ENCODE results near the gene SARS2.
A peak's percentile ranks its signal among the peaks of the same experiment; 100 is the strongest.
"Not testable (repeated sequence)": the region's sequence is repeated elsewhere in the genome, so short reads cannot be mapped to it uniquely, and the experiment has no call there.

Gene SARS2, protein sequence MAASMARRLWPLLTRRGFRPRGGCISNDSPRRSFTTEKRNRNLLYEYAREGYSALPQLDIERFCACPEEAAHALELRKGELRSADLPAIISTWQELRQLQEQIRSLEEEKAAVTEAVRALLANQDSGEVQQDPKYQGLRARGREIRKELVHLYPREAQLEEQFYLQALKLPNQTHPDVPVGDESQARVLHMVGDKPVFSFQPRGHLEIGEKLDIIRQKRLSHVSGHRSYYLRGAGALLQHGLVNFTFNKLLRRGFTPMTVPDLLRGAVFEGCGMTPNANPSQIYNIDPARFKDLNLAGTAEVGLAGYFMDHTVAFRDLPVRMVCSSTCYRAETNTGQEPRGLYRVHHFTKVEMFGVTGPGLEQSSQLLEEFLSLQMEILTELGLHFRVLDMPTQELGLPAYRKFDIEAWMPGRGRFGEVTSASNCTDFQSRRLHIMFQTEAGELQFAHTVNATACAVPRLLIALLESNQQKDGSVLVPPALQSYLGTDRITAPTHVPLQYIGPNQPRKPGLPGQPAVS

DNA sequence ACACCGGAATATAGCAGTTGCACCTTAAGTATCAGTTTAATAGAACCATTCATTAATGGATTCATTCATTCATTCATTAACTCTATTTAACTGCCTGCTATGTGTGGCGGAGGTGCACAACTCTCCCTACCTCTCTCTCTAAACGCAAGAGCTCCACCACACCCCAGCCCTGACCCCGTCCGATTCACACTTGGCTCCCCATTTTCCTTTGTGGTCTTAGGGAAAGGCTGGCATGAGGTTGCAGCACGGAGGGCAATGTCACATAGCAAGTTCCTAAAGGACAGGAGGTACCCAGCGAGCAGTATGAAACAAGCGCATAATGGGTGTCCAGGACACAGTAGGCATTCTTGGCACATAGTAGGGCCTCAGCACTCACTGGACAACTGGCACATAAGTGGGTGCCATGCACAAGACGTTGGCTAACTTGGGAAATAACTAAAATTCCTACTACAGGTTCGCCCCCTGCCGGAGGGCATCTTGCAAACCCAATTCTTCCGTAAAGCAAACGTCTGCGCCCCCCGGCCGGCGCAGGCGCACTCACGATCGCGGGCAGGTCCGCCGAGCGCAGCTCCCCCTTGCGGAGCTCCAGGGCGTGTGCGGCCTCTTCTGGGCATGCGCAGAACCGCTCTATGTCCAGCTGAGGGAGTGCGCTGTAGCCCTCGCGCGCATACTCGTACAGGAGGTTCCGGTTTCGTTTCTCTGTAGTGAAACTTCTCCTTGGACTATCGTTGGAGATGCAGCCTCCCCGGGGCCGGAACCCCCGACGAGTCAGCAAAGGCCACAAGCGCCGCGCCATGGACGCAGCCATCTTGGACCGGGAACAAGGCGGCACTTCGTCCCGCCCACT is at the start of gene SARS2:
Gene SARS2 (minus strand): TSS at position 835 of the 847 bp plus-strand sequence. CDS start 27 bp downstream, at position 808.
- DNase-seq: peak; percentile 97

DNA sequence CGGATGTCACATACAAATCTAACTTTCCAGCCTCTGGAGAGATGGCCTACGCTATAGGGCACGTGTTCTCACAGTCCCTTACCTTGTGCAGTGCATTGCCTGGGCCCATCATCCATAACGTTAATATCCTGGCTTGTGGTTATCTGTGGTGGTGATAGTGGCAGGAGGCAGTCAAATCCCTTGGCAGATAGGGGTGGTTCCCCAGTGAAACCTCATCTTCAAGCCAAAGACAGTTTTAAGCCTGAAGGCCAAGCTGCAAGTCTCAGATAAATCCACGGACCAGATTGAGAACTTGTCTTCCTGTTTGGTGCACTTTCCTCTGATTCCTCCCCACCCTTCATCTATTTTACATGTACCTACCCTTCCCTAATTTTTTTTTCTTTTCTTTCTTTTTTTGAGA is 49.2 kb upstream of the SARS2 start:
- DNase-seq: no peak

- no peak for DNase-seq
Measured at GRCh38 chr19:38978326-38978689, 47.7 kb upstream of the SARS2 start.

- no peak for DNase-seq
Measured at GRCh38 chr19:38977445-38978325, 47.1 kb upstream of the SARS2 start.

- DNase-seq: peak; percentile 89
Measured at GRCh38 chr19:38975861-38976271, 45.3 kb upstream of the SARS2 start.

DNA sequence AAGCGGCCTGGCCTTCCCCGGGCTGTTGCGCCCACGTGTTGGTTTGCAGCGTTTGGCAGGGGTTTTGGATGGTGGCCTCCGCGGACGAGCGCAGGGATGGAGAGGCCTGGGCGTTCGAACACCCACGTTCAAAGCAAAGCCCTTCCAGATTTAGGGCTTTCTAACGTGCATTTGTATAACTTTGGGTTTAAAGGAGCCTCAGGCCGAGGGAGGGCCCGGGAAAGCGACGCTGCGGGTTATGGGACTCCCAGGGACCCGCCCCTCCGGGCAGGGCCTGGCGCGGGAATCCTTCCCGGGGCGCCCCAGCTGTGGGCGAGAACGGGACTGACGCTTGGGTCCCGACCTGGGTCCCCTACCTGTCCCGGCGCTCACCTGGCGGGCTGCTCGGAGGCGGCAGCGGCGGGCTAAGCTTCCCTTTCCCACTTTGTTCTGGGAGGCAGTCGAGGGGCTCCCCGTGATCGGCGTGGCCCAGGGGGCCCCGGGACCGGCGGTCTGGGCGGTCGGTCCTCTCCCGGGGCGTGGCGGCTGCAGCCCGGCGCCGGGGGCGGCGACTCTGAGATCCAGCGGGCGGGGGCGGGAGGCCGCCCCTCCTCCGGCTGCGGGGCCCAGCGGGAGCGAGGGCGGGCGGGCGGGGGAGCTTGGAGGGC is 44.8 kb upstream of the SARS2 start, which contains the start of gene FBXO17:
Gene FBXO17 (minus strand): TSS at position 529 of the 647 bp plus-strand sequence. CDS start 25,423 bp downstream, outside the sequence.
- peak; percentile 89 for DNase-seq

DNA sequence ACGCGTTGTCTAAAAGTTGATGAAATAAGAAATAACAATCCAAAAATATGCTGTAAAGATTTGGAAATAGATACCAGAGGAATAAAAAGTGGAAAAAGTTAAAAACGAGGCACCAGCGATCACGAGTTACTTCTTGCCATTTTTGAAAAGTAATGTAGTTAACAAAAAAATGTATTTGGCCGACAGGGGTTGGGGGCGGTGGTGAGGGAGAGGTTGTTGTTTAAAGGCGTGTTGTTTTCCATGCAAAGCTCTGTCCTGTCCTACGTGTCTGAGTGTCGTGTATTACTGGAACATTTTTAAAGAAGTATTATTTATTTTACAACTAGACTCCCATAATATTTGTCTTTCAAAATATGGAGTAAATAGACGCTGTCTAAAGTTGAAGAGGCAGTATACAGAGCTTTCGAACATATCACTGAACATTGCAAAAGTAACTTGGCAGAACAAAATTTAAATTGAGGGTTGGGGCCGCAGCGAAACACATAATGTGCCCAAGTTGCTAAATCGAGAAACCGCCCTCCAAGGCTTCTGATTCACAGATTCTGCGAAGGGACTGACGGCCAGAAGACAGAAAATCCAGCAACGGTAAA is 44.2 kb upstream of the SARS2 start:
- DNase-seq: no peak

GRCh38 chr19:38971672-38972071 is 41.1 kb upstream of the SARS2 start:
- no peak for DNase-seq

GRCh38 chr19:38970664-38971532 is 40.3 kb upstream of the SARS2 start:
- peak; percentile 29 for DNase-seq

GRCh38 chr19:38966149-38966548 is 35.6 kb upstream of the SARS2 start:
- DNase-seq: not testable (repeated sequence)

DNA sequence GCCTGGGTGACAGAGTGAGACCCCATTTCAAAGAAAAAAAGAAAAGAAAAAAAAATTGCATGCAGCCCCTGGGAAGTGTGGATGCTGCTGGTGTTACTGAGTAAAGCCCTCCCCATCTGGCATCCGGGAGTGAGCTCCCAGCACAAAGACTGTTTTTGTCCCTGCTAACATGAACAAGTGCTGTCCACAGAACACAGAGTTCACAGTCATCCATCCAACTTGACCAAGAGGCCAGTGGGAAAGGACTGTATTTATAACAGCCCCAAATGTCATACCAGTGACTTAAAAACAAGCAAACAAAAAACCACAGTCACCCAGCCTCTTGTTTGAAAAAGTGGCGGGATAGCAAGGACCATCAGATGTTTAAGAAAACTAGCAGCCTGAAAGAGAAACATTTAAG is 34.2 kb upstream of the SARS2 start:
- no peak for DNase-seq

DNA sequence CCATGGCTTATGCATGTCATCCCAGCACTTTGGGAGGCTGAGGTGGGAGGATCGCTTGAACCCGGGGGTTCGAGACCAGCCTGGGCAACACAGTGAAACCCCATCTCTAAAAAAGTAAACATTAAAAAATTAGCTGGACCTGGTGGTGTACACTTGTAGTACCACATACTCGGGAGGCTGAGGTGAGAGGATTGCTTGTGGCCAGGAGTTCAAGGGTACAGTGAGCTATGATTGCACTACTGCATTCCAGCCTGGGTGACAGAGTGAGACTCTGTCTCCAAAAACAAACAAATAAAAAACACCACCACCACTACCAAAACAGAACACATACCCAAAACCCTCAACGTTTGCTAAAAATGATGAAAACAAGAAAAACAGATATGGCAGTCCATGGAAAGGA is 29.1 kb upstream of the SARS2 start:
- DNase-seq: no peak

GRCh38 chr19:38958301-38958700 is 27.7 kb upstream of the SARS2 start:
- no peak for DNase-seq

- peak; percentile 52 for DNase-seq
Measured at GRCh38 chr19:38956264-38956663, 25.7 kb upstream of the SARS2 start.

GRCh38 chr19:38953677-38954076 is 23.1 kb upstream of the SARS2 start:
- DNase-seq: no peak

DNA sequence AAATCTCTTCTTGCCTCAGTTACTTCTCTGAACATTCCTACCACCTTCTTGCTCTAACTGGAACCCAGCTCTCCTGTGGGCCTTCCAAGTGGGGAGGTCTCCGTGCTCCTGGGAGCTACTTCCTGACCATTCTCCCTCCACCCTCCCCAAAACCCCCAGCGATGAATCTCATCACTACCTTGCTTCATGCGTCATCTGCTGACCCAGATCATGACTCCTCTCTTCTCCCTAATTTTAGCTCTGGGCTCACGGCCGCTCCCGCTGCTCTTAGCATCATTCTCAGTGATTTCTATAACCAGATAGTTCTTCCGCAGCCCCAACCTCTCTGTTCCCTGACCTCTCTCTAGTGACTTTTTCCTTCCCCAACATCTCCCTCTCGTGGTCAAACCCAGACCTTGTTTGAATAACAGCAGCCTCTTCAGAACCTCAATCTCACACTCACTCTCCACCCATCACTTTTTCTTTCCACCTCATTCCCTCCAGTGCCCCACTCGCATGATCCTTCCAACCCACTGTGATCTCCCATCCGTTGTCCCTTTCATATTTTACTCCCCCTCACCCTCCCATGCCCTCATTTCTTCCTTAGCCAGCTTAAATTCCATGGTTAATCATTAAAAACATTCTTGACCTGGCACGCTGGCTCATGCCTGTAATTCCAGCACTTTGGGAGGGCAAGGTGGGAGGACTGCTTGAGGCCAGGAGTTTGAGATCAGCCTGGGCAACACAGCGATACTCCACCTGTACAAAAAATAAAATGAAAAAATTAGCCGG is 22.0 kb upstream of the SARS2 start:
- peak; percentile 78 for DNase-seq

DNA sequence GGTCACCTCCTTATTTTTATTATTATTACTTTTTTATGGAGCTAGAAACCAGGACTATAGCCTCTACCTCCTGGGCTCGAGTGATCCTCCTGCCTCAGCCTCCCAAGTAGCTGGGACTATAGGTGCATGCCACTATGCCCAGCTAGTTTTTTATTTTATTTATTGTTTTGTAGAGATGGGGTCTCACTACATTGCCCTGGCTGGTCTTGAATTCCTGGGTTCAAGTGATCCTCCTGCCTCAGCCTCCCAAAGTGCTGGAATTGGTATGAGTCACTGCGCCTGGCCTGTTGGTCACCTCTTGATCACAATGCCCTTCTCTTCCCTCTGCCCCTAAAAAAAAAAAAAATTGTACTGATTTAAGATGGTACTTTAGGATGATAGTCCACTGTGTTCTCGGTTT is 20.6 kb upstream of the SARS2 start:
- no peak for DNase-seq

DNA sequence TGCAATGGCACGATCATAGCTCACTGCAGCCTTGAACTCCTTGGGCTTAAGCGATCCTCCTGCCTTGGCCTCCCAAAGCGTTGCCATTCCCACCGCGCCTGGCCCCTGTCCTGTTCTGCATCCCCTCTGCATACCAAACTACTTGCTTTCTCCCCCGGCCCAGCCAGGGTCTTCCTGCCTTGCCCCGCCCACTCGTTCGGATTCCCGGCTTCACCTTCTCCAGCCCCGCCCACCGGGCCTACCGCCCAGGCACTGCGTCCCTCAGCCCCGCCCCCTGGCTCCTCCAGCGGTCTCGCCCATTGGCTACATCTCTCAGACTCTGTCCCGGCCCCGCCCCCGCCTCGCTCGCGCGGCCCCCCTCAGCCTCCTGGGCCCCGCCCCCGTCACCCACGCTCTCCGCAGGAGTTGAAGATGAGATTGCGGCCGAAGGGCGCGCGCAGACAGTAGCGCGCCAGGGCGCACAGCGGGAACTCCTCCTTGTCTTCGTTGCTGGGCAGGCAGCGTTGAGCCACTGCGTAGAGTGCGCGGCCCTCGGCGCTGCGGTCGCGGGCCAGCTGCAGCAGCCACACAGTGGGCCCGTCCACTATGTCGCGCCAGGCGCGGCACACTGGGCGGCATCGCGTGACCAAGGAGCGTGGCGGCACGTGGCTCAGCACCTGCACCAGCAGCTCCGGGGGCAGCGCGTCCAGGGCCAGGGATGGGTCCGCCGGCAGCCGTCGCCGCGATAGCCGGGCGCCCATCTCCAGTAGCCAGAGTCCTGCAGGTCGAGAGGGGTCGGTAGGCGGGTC is 19.2 kb upstream of the SARS2 start:
- peak; percentile 99 for DNase-seq
